Retinal pigment epithelial cell (primary cell): Measurements from ENCODE around the gene GRM4.

Source experiments
- DNase-seq: peaks from one replicate; pipeline ENCODE4 v3.0.0-alpha.2; 2010; ENCODE audit warnings: low read depth
- H3K4me3 ChIP-seq: 2 replicates; pipeline ENCODE4 v1.5.1; 2011; ENCODE audit warnings: mild to moderate bottlenecking, low read length, control low read depth, moderate library complexity
- TF ChIP-seq, protein P1 (sequence below): conservative IDR thresholded peaks from 2 replicates; pipeline ENCODE4 v1.5.1; 2011; ENCODE audit warnings: low read depth, low read length, control low read depth, inconsistent platforms

The GRM4 gene

DNA sequence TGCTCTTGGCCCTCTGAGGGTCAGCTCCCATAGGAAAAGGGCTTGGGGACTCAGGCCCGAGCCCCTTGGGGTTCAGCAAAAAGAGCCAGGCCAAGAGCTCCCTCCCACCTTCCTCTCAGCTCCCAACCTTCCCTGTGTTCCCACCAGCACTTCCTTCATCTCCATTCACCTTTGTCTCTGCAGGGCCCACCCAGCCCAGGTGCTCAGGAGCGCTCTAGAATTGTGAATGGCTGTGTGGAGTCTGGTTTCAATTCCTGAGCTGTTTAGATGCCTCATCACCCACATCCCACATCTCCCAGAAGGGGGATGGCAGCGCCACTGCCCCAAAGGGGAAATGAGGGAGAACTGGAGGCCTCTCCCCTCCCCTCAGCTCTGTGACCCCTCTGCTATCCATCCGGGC, 7.7 kb downstream of the GRM4 start:
- no peak overlapping the region for H3K4me3 ChIP-seq
- no peak for DNase-seq
- TF ChIP-seq, protein P1, sequence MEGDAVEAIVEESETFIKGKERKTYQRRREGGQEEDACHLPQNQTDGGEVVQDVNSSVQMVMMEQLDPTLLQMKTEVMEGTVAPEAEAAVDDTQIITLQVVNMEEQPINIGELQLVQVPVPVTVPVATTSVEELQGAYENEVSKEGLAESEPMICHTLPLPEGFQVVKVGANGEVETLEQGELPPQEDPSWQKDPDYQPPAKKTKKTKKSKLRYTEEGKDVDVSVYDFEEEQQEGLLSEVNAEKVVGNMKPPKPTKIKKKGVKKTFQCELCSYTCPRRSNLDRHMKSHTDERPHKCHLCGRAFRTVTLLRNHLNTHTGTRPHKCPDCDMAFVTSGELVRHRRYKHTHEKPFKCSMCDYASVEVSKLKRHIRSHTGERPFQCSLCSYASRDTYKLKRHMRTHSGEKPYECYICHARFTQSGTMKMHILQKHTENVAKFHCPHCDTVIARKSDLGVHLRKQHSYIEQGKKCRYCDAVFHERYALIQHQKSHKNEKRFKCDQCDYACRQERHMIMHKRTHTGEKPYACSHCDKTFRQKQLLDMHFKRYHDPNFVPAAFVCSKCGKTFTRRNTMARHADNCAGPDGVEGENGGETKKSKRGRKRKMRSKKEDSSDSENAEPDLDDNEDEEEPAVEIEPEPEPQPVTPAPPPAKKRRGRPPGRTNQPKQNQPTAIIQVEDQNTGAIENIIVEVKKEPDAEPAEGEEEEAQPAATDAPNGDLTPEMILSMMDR, result no peak

DNA sequence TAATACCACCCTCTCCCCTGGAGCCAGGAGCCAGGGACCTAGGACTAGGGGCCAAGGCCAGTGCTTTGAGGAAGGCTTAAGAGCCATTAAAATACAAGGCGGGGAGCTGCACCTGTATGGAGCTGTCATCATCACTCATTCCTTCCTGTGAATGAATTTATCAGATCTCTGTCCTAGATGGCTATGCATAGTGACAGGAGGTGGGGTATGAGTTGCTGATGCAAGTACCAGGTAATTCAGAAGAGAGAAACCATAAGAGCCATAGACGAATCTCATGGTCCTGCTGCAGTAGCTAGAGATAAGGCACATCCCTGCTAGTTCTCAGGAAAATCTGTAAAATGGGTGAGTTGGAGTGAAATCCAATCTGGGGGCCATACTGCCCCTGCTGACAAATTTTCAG, 10.3 kb downstream of the GRM4 start:
- TF ChIP-seq, protein P1, result no peak
- H3K4me3 ChIP-seq, result no peak overlapping the region
- no peak for DNase-seq

DNA sequence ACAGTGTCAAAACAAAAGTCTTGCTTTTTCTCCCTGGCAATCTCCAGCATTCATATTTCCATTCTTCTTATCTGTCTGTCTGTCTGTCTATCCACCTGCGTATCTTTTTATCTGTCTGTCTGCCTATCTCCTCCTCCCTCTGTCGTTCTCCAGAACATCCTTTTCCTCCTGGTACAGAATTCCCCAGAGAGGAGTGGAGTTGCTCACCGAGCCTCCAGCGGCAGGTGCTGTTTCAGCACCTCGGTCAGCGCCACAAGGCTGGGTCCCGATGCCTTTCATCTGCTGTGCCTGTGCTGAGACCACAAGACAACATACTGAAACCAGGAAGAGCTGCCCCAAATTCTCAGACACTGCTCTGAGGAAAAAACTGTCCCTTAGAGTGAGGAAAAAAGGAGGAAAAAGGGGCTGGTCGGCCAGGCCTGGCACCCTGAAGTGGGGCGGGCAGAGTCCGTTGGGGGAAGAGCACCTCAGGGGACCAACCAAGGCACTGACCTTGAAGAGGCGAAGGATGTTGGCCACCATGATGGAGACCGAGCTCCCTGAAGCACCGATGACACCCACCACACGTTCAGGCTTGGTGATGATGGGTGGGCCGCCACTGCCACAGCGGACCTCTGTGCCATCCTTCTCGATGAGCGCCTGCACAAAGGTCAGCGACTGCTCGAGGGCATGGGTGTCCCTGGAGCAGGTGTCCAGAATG, 13.3 kb downstream of the GRM4 start:
- H3K4me3 ChIP-seq, result no peak overlapping the region
- TF ChIP-seq, protein P1, result no peak
- DNase-seq, result no peak

DNA sequence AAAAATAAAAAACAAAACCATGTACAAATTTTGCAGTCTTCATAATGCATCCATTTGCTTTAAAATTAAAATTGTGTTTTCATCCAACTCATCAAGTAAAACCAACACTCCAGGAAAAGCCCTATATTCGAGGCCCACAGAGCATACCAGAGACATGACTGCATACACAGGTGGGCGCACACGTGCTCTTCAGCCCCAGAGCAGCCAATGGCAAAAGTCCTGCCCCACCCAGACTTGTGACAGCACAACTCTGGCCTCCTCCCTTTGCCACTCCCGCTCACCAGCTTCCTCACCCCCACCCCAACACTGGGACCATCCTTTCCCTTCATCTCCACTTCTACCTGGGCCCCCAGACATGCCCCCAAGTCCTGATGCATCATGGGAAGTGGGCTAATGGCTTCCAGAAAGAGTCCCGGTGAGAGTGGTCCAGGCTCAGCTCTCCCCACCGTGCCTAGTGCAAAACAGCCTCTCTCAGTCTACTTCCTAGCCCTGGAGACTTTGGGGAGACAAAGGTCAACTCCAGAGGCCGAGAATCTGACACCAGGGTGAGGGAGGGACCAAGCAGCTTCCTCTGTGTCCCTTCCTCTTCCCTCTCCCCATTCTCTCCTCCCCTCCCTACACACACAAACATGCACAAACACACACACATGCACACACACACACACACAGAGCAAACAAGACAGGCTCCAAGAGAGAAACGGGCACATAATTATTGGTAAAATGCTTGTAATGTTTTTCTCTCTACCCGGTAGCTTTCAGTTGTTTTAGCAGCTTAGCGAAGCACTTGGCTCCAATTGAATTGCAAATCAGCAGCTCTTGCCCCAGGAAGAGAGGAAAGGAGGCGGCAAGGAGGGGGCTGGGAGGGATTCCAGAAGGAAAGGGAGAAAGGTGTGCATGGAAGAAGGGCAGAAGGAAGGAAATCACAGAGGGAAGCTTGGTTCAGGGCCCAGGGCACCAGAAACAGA, 14.3 kb downstream of the GRM4 start:
- DNase-seq, result no peak
- TF ChIP-seq, protein P1, result no peak
- H3K4me3 ChIP-seq, result no peak overlapping the region

DNA sequence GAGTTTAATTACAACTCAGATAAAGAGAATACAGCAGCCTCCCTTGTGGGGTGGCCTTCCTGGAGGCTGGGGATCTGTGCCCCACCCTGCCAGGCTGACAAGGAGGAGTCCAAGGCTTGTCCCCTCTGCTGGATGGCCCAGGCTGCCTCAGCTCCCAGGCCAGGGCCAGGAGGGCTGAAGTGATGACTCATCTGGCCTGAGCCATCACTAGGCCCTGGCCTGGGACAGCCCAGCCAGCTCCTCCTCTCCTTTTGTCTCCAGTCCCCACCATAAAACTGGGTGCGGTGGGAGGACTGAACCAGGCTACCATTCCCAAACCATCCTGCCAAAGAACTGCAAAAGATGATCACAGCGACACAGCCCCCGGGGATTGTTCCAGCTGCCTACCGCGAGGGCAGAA, 15.0 kb downstream of the GRM4 start:
- DNase-seq, result no peak
- TF ChIP-seq, protein P1, result no peak
- H3K4me3 ChIP-seq, result no peak overlapping the region

DNA sequence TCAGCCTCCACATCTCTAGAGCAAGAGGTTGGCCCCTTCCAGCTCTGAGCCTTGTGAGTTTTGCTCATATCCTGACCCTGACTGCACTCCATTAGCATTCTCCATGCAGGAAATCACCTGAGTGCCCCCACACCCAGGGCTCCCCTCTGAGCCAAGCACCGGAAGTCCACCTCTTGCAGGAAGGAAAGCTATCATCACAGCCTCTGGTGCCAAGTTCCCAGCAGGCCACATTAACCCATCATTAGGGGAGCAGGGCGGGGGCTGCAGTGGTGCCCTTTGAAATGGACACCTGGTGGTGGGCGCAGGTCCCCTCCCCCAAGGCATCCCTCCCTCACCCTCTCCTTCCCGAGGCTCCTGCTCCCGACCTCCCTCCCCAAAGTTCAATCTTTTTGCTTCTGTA, 16.1 kb downstream of the GRM4 start:
- no peak overlapping the region for H3K4me3 ChIP-seq
- TF ChIP-seq, protein P1, result no peak
- DNase-seq, result no peak
